Aorta (tissue), 5 donors: ENCODE data around the gene ARHGEF19. TPM values are rescaled to one million over a fixed set of nuclear protein-coding genes. Genes with fewer than 3 reads are reported as not detected.

Experiments used
- ATAC-seq: fragments of 200-7000 bp; cut with Tn5 transposase; one replicate; pipeline ENCODE4 v1.9.1; 2022; ENCODE audit warnings: moderate library complexity; ENCODE audit not compliant: low FRiP score
- DNase-seq, 2 donors: peaks; one replicate each; pipeline ENCODE4 v3.0.0-alpha.2; 2020
- H3K27ac ChIP-seq, 2 donors: one replicate each; pipeline ENCODE4 v1.5.1; 2013; ENCODE audit warnings: low read length in 2 of 2, mild to moderate bottlenecking in 2 of 2, moderate library complexity in 2 of 2, control low read depth in 1 of 2, inconsistent platforms in 1 of 2, low read depth in 1 of 2
- H3K27me3 ChIP-seq, 2 donors: one replicate each; pipeline ENCODE4 v1.6.1; 2013; ENCODE audit warnings: control low read depth in 1 of 2, low read length in 1 of 2, mild to moderate bottlenecking in 1 of 2, moderate library complexity in 1 of 2; ENCODE audit not compliant: insufficient read depth in 2 of 2, control insufficient read depth in 1 of 2
- H3K36me3 ChIP-seq, 2 donors: one replicate each; pipeline ENCODE4 v1.6.1; 2013; ENCODE audit warnings: control low read depth in 1 of 2, low read length in 1 of 2, mild to moderate bottlenecking in 1 of 2; ENCODE audit not compliant: insufficient read depth in 2 of 2, control insufficient read depth in 1 of 2
- H3K4me1 ChIP-seq, 2 donors: one replicate each; pipeline ENCODE4 v1.6.1; 2013; ENCODE audit warnings: low read length in 2 of 2, control low read depth in 1 of 2, mild to moderate bottlenecking in 1 of 2, moderate library complexity in 1 of 2; ENCODE audit not compliant: insufficient read depth in 2 of 2, control insufficient read depth in 1 of 2
- H3K4me3 ChIP-seq, 2 donors: one replicate each; pipeline ENCODE4 v1.5.1; 2013; ENCODE audit warnings: low read length in 2 of 2, control low read depth in 1 of 2, mild to moderate bottlenecking in 1 of 2
- H3K9me3 ChIP-seq: one replicate; pipeline ENCODE4 v1.6.1; 2013; ENCODE audit warnings: mild to moderate bottlenecking, low read length; ENCODE audit not compliant: control insufficient read depth
- WGBS, 2 donors: extraction: QIAGEN DNeasy Blood & Tissue Kit; methylation state at CpG; one replicate each; pipeline ENCODE4 v1.1.7; 2013; 5-methylcytosine and 5-hydroxymethylcytosine counted together
- intact Hi-C, 2 donors: fragments of 100-400 bp; cut with DNase I; formaldehyde crosslinking; loops; one replicate each; pipeline versions ENCODE4 v1.14.2 to v1.15.0; 2022
- polyA plus RNA-seq, 2 donors: library from polyadenylated mRNA; stranded (reverse); fragments of 200-250 nt; gene quantifications; one replicate each; pipeline ENCODE4 v1.2.3, GENCODE V29; 2013
- total RNA-seq, 2 donors: library from RNA; stranded (reverse); fragmentation: NEBNext Ultra II Directional; extraction: Animal tissue kit (Norgen Biotek cat#: 25700); gene quantifications; one replicate each; pipeline ENCODE4 v1.2.1, GENCODE V29; 2021
- donor health status: healthy with polysubstance abuse.
- donor health status: Bipolar disorder and iron deficiency.
- donor health status: DM: no; HTN: no; CAD: no.
- donor health status: DM: no; HTN: no; CAD: no.
- donor health status: DM: yes; HTN: yes; CAD: no.

The ARHGEF19 gene
- total and polyA plus RNA-seq, 4 donors: 3.3 to 19.7 (median 7.9) TPM

DNA sequence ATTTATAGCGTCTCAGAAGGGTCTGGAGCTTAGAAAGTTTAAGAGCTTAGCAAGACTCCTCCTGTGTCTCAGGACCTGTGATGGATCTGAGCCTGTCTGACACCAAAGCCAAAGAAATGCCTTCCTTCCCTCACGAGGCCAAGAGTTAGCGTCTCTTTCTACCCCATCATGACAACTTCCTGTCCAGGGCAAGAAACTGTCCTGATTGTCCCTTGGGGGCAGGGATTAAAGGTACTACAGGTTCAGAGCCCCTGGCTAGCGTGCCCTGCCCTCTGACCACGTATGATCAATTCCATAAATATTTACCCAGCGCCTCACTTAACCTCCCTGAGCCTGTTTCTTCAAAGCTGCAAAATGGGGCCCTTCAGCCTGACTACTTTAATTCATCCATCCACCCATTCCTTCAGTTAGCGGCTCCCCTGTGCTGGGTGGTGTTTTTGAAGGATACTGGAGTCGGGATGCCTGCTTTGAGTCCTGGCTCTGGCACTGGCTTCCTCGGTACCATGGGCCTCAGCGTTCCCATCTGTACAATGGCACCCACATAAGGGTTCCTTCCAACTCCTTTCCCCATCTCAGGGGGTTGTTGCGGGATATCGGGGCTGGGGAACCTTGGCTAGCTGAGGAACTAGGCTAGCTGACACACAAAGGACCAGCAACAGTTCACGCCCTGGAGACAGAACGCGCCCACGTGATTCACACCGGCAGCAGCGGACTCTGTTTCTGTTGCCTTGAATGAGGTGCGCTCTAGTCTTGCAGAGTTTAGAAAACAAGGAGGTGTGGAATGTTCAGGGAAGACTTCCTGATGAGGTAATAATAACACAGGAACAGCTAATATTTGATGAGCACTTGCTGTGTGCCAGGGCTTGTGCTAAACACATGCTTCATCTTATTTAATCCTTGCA, 33.6 kb downstream of the ARHGEF19 start:
- ATAC-seq: no peak
- 89% methylated on average over 19 of the region's 19 CpGs for WGBS, 2 donors
- no peak overlapping the region for H3K4me3 ChIP-seq
- DNase-seq: no peak
- H3K27ac ChIP-seq: no peak overlapping the region
- peaks cover 0 to 3% of the 10 kb centered on the region in 2 donors for H3K4me1 ChIP-seq
- H3K27me3 ChIP-seq: no peaks in the 10 kb centered on the region
- H3K9me3 ChIP-seq: no peaks in the 10 kb centered on the region
- intact Hi-C loops: no loop called here
- H3K36me3 ChIP-seq: no peaks in the 10 kb centered on the region

DNA sequence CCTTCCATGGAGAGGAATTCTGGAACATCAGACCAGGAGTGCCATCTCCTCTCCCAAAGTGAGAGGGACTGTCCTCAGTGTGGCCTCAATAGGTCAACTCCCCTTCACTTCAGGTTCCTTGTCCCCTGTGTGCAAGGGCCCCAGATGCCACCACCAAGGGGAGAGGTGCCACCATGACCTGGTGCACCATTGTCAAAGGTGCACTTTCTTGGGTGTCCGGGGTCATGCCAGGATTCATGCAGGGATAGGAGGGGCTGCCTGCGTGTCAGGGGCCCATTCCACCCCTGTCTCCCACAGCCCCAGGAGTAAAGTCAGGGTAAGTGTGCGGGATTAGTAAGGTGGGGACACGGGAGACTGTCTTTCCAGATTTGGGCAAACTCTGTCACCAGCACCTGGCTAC, 35.1 kb downstream of the ARHGEF19 start:
- H3K36me3 ChIP-seq: no peaks in the 10 kb centered on the region
- WGBS, 2 donors: 95 to 96% methylated on average over 4 of the region's 4 CpGs
- DNase-seq (no peak), ATAC-seq (no peak)
- intact Hi-C loops: no loop called here
- peaks cover 0 to 3% of the 10 kb centered on the region in 2 donors for H3K4me1 ChIP-seq
- no peak overlapping the region for H3K4me3 ChIP-seq
- H3K27ac ChIP-seq: no peak overlapping the region
- no peaks in the 10 kb centered on the region for H3K27me3 ChIP-seq
- H3K9me3 ChIP-seq: no peaks in the 10 kb centered on the region

DNA sequence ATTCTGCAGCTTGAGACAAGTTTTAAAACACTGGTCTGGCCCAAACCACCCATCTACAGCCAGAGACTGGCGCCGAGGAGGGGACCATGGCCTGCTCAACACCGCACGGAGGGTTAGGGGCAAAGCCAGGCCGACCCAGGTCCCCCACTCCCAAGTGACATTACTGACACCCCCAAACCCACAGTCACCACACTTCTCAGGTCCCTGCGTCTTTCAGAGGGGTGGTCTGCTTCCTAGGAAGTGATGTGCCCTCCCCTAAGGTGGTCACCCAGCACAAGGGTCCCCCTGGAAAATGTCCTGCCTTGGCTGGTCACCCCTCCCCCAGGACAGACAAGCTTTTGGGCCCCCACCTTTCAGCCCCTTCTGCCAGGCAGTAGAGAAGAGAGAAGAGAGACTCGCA, 35.8 kb downstream of the ARHGEF19 start:
- Histone ChIP-seq H3K9me3 (no peaks in the 10 kb centered on the region), H3K4me3 (no peak overlapping the region), H3K27me3 (no peaks in the 10 kb centered on the region), H3K27ac (peak overlapping the region in 1 of 2 donors; percentile 69), H3K36me3 (no peaks in the 10 kb centered on the region), H3K4me1 (peaks cover 0 to 3% of the 10 kb centered on the region in 2 donors)
- intact Hi-C loops: no loop called here
- DNase-seq (no peak), ATAC-seq (no peak)
- WGBS, 2 donors: 44 to 53% methylated on average over 7 of the region's 7 CpGs

- Histone ChIP-seq H3K27ac (peak overlapping the region in 1 of 2 donors; percentile 92), H3K27me3 (no peaks in the 10 kb centered on the region), H3K9me3 (no peaks in the 10 kb centered on the region), H3K36me3 (no peaks in the 10 kb centered on the region), H3K4me3 (no peak overlapping the region), H3K4me1 (no peaks in the 10 kb centered on the region)
- intact Hi-C loops: no loop called here
- ATAC-seq: peak; percentile 89
- DNase-seq: peak; percentile 95 to 96
- WGBS, 2 donors: 5 to 6% methylated on average over 20 to 24 of the region's 24 CpGs
Observed at GRCh38 chr1:16175610-16176553, 36.6 kb downstream of the ARHGEF19 start.

- no peaks in the 10 kb centered on the region for H3K9me3 ChIP-seq
- no peak overlapping the region for H3K4me3 ChIP-seq
- ATAC-seq: no peak
- DNase-seq: no peak
- peak overlapping the region in 1 of 2 donors; percentile 92 for H3K27ac ChIP-seq
- no peaks in the 10 kb centered on the region for H3K27me3 ChIP-seq
- intact Hi-C loops: no loop called here
- H3K4me1 ChIP-seq: no peaks in the 10 kb centered on the region
- no peaks in the 10 kb centered on the region for H3K36me3 ChIP-seq
- 42 to 43% methylated on average over 22 of the region's 22 CpGs for WGBS, 2 donors
Observed at GRCh38 chr1:16174886-16175598, 37.4 kb downstream of the ARHGEF19 start.

GRCh38 chr1:16174261-16174868, 38.1 kb downstream of the ARHGEF19 start:
- intact Hi-C loops: no loop called here
- Histone ChIP-seq H3K27ac (no peak overlapping the region), H3K4me3 (no peak overlapping the region), H3K9me3 (no peaks in the 10 kb centered on the region), H3K36me3 (no peaks in the 10 kb centered on the region), H3K27me3 (no peaks in the 10 kb centered on the region), H3K4me1 (no peaks in the 10 kb centered on the region)
- ATAC-seq: no peak
- WGBS, 2 donors: 85 to 96% methylated on average over 8 to 9 of the region's 9 CpGs
- no peak for DNase-seq

DNA sequence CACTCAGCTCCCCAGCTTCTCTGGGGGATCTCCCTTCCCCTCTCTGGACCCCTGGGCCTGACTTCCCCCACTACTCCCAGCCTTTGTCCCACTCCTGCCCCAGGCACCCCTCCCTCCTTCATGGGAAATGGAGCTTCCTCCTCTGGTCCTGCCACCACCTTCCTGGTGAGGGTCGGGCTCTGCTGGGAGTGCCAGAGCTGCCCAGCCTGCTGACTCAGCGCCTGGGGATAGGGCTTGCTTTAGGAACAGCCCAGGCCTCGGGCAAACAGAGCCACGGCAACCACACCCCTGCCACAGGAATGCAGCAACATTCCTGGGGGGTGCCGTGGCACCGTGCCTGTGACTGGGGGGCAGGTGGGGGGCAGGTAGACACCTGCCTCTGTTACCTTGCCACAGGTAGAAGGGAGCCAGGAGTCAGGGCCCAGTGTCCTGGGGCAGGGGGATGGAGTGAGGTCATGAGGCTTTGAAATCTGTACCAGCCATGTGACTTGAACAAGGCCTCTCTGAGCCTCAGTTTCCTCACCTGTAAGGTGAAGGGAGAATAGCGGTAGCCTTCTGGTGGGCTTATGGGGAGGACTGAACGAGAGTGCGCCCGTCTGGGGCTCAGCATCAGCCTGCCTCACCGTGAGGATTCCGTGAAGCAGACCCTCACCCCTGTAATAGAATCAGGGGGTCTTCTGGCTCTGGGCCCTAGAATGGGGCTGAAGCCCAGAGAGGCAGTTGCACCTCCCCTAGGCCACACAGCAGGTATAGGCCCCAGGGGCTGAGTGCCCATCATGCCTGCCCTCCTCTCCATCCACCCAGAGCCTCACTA, 38.8 kb downstream of the ARHGEF19 start:
- no peaks in the 10 kb centered on the region for H3K4me1 ChIP-seq
- 67 to 68% methylated on average over 12 of the region's 12 CpGs for WGBS, 2 donors
- H3K36me3 ChIP-seq: no peaks in the 10 kb centered on the region
- H3K27me3 ChIP-seq: no peaks in the 10 kb centered on the region
- ATAC-seq: no peak
- H3K27ac ChIP-seq: no peak overlapping the region
- no peak overlapping the region for H3K4me3 ChIP-seq
- DNase-seq: peak in 1 of 2 donors; percentile 69
- intact Hi-C loops: no loop called here
- H3K9me3 ChIP-seq: no peaks in the 10 kb centered on the region
